IMR-90 (cell line): Measurements from ENCODE around the gene COX14. TPM values are rescaled to one million over a fixed set of nuclear protein-coding genes. Genes with fewer than 3 reads are reported as not detected.

Source experiments
- ATAC-seq: fragments of 200-7000 bp; cut with Tn5 transposase; 2 replicates; pipeline ENCODE4 v1.9.1; 2020; ENCODE audit warnings: low read depth, mild to moderate bottlenecking, moderate library complexity
- BruUV-seq: library from RNA; stranded (reverse); fragments of 400-500 nt; replicated peaks from 2 replicates; lab custom pipeline; 2021; lab: Mats Ljungman, UMichigan
- CTCF ChIA-PET: fragments of 300-600 bp; formaldehyde crosslinking; extraction: SDS; loops from one replicate; lab custom pipeline; 2021; ENCODE audit warnings: antibody characterized with exemption; lab: Yijun Ruan, JAX
- POLR2A ChIA-PET: fragments of 300-600 bp; sonication (Branson Sonifier 250); formaldehyde crosslinking; loops from one replicate; lab custom pipeline; 2022; ENCODE audit warnings: antibody characterized with exemption; ENCODE audit not compliant: unreplicated experiment; lab: Charles Lee
- DNase-seq: peaks from one replicate; pipeline ENCODE4 v3.0.0; 2013
- H2AFZ ChIP-seq: replicated peaks from 2 replicates; pipeline ENCODE3; 2013; ENCODE audit warnings: low read length, mild to moderate bottlenecking; ENCODE audit not compliant: poor library complexity
- H2AK5ac ChIP-seq: 2 replicates; pipeline ENCODE4 v1.6.1; 2013; ENCODE audit warnings: low read depth, low read length, inconsistent platforms
- H2AK9ac ChIP-seq: replicated peaks from 2 replicates; pipeline ENCODE3; 2013; ENCODE audit warnings: mild to moderate bottlenecking, low read depth, low read length, moderate library complexity; ENCODE audit not compliant: poor library complexity
- H2BK120ac ChIP-seq: 2 replicates; pipeline ENCODE4 v1.6.1; 2013; ENCODE audit warnings: low read depth, low read length, inconsistent platforms
- H2BK15ac ChIP-seq: 3 replicates; pipeline ENCODE4 v1.6.1; 2013; ENCODE audit warnings: low read depth, low read length, inconsistent platforms
- H2BK20ac ChIP-seq: 2 replicates; pipeline ENCODE4 v1.6.1; 2013; ENCODE audit warnings: low read depth, mild to moderate bottlenecking, inconsistent platforms, low read length, moderate library complexity
- H2BK5ac ChIP-seq: 2 replicates; pipeline ENCODE4 v1.6.1; 2013; ENCODE audit warnings: mild to moderate bottlenecking, low read depth, low read length, inconsistent platforms; ENCODE audit not compliant: poor library complexity, severe bottlenecking
- H3K14ac ChIP-seq: replicated peaks from 2 replicates; pipeline ENCODE4 v1.6.1; 2013; ENCODE audit warnings: low read depth, low read length, inconsistent platforms
- H3K18ac ChIP-seq: 2 replicates; pipeline ENCODE4 v1.6.1; 2013; ENCODE audit warnings: low read depth, low read length, control low read depth
- H3K23ac ChIP-seq: 2 replicates; pipeline ENCODE4 v1.6.1; 2013; ENCODE audit warnings: low read depth, low read length, inconsistent platforms
- H3K27ac ChIP-seq: 2 replicates; pipeline ENCODE4 v1.5.1; 2013; ENCODE audit warnings: mild to moderate bottlenecking, control low read depth, low read length; ENCODE audit not compliant: insufficient read depth
- H3K27me3 ChIP-seq: 2 replicates; pipeline ENCODE4 v1.6.1; 2013; ENCODE audit warnings: low read length; ENCODE audit not compliant: control insufficient read depth, insufficient read depth
- H3K36me3 ChIP-seq: 2 replicates; pipeline ENCODE4 v1.6.1; 2013; ENCODE audit warnings: low read length, mixed read lengths; ENCODE audit not compliant: control insufficient read depth, insufficient read depth
- H3K4ac ChIP-seq: 2 replicates; pipeline ENCODE4 v1.6.1; 2013; ENCODE audit warnings: low read depth, low read length, inconsistent platforms
- H3K4me1 ChIP-seq: 2 replicates; pipeline ENCODE4 v1.6.1; 2013; ENCODE audit warnings: low read length, mixed read lengths; ENCODE audit not compliant: control insufficient read depth, insufficient read depth
- H3K4me2 ChIP-seq: 2 replicates; pipeline ENCODE4 v1.6.1; 2013; ENCODE audit warnings: low read depth, mild to moderate bottlenecking, control low read depth, low read length, moderate library complexity
- H3K4me3 ChIP-seq: 2 replicates; pipeline ENCODE4 v1.5.1; 2013; ENCODE audit warnings: low read depth, mild to moderate bottlenecking, control low read depth, low read length, moderate library complexity; ENCODE audit not compliant: insufficient read depth
- H3K56ac ChIP-seq: 2 replicates; pipeline ENCODE4 v1.6.1; 2013; ENCODE audit warnings: low read length, inconsistent platforms; ENCODE audit not compliant: insufficient read depth; ENCODE audit errors: extremely low read depth
- H3K79me1 ChIP-seq, 2 experiments: 2 replicates each; pipeline ENCODE4 v1.6.1; 2013; ENCODE audit warnings: low read length in 2 of 2, inconsistent platforms in 1 of 2, low read depth in 1 of 2
- H3K9ac ChIP-seq: 2 replicates; pipeline ENCODE4 v1.6.1; 2013; ENCODE audit warnings: low read depth, low read length, control low read depth
- H3K9me1 ChIP-seq: 2 replicates; pipeline ENCODE4 v1.6.1; 2013; ENCODE audit warnings: low read length, inconsistent platforms; ENCODE audit not compliant: insufficient read depth
- H3K9me3 ChIP-seq: 2 replicates; pipeline ENCODE4 v1.6.1; 2013; ENCODE audit warnings: low read length; ENCODE audit not compliant: control insufficient read depth, insufficient read depth
- H4K20me1 ChIP-seq: 2 replicates; pipeline ENCODE4 v1.6.1; 2013; ENCODE audit warnings: low read length, inconsistent platforms; ENCODE audit not compliant: insufficient read depth
- H4K5ac ChIP-seq: 2 replicates; pipeline ENCODE4 v1.6.1; 2013; ENCODE audit warnings: mild to moderate bottlenecking, low read depth, low read length, control low read depth
- H4K8ac ChIP-seq, 2 experiments: 2 replicates each; pipeline ENCODE4 v1.6.1; 2013; ENCODE audit warnings: low read depth in 2 of 2, low read length in 2 of 2, control low read depth in 1 of 2, inconsistent platforms in 1 of 2
- H4K91ac ChIP-seq: 2 replicates; pipeline ENCODE4 v1.6.1; 2013; ENCODE audit warnings: low read depth, low read length, inconsistent platforms; ENCODE audit not compliant: insufficient read depth
- CEBPB ChIP-seq: IDR thresholded peaks from 2 replicates; pipeline ENCODE4 v1.6.1; 2012; ENCODE audit warnings: low read depth, low read length, improper control_type of control experiment
- CTCF ChIP-seq: conservative IDR thresholded peaks from 2 replicates; pipeline ENCODE4 v1.5.1; 2012; ENCODE audit warnings: mild to moderate bottlenecking, low read depth, low read length, improper control_type of control experiment
- MAZ ChIP-seq: IDR thresholded peaks from 2 replicates; pipeline ENCODE4 v1.6.1; 2012; ENCODE audit warnings: low read depth, mild to moderate bottlenecking, low read length, improper control_type of control experiment, moderate library complexity, borderline replicate concordance
- MXI1 ChIP-seq: IDR thresholded peaks from 2 replicates; pipeline ENCODE4 v1.6.1; 2012; ENCODE audit warnings: low read depth, mild to moderate bottlenecking, low read length, moderate library complexity, borderline replicate concordance
- NFE2L2 ChIP-seq: fragments of 150-350 bp; IDR thresholded peaks from 2 replicates; pipeline ENCODE4 v1.6.1; 2016; ENCODE audit warnings: low read depth, mild to moderate bottlenecking, low read length
- POLR2A ChIP-seq: IDR thresholded peaks from 2 replicates; pipeline ENCODE4 v1.6.1; 2012; ENCODE audit warnings: mild to moderate bottlenecking, low read depth, low read length
- RAD21 ChIP-seq: IDR thresholded peaks from 2 replicates; pipeline ENCODE4 v1.6.1; 2012; ENCODE audit warnings: low read length, improper control_type of control experiment
- RCOR1 ChIP-seq: IDR thresholded peaks from 2 replicates; pipeline ENCODE4 v1.6.1; 2012; ENCODE audit warnings: mild to moderate bottlenecking, low read length, improper control_type of control experiment; ENCODE audit not compliant: insufficient replicate concordance
- SMC3 ChIP-seq: fragments of 150-350 bp; IDR thresholded peaks from 2 replicates; pipeline ENCODE4 v1.6.1; 2016; ENCODE audit warnings: low read depth, mild to moderate bottlenecking, antibody characterized with exemption, low read length, moderate library complexity
- whole genome bisulfite sequencing, 2 experiments: methylation state at CpG; one replicate each; pipeline versions ENCODE4 v1.1.5 to v1.1.7; 2013; ENCODE audit warnings: missing lambda C conversion rate in 2 of 2; ENCODE audit not compliant: insufficient read length in 1 of 2; ENCODE audit errors: extremely low coverage in 2 of 2; 5-methylcytosine and 5-hydroxymethylcytosine counted together
- dilution Hi-C: fragments of 300-500 bp; cut with HindIII; formaldehyde crosslinking; loops from one replicate; pipeline ENCODE4 v1.14.3; 2018; ENCODE audit warnings: low sequenced_read_pairs; ENCODE audit not compliant: unreplicated experiment
- in situ Hi-C: fragments of 300-500 bp; cut with MboI; formaldehyde crosslinking; loops from 3 replicates; pipeline ENCODE4 v1.14.3; 2019; ENCODE audit warnings: low sequenced_read_pairs, inconsistent platforms, mixed read lengths
- intact Hi-C: fragments of 100-400 bp; cut with micrococcal nuclease; formaldehyde crosslinking; loops from 2 replicates; pipeline ENCODE4 v1.10.0; 2022
- polyA plus RNA-seq, 3 experiments: library from polyadenylated mRNA; depleted of rRNA; stranded (reverse); fragments of >200 nt; gene quantifications; 2 replicates each; pipeline ENCODE4 v1.2.3, GENCODE V29; 2012; ENCODE audit warnings: low replicate concordance in 1 of 3
- total RNA-seq: library from RNA; depleted of rRNA; stranded (reverse); fragments of >200 nt; gene quantifications from 2 replicates; pipeline ENCODE4 v1.2.3, GENCODE V29; 2012

The COX14 gene
- total and polyA plus RNA-seq, 2 of the 4 experiments (the other 2 are of a cell fraction): 30.8 to 81.8 TPM

- no peak overlapping the region for H3K4ac ChIP-seq
- H2BK5ac ChIP-seq: no peak overlapping the region
- H3K14ac ChIP-seq: no peak overlapping the region
- no peak overlapping the region for H3K23ac ChIP-seq
- H2BK120ac ChIP-seq: no peak overlapping the region
- no peak overlapping the region for H3K4me2 ChIP-seq
- H4K8ac ChIP-seq: no peak overlapping the region
- no peaks in the 10 kb centered on the region for H3K36me3 ChIP-seq
- H4K20me1 ChIP-seq: no peaks in the 10 kb centered on the region; the same call in 1 of the 2 replicates
- WGBS, 2 experiments: 60% methylated on average over 1 of the region's 10 CpGs; no CpG with 5 or more reads in 1 of the 2 experiments
- H2BK15ac ChIP-seq: no peak overlapping the region
- no peak overlapping the region for H4K5ac ChIP-seq
- no peak overlapping the region for H3K27ac ChIP-seq
- dilution Hi-C loops (no loop called here), in situ Hi-C loops (no loop called here), intact Hi-C loops (no loop called here)
- H3K79me1 ChIP-seq: no peaks in the 10 kb centered on the region
- H2AFZ ChIP-seq: no peak overlapping the region
- no peak overlapping the region for H3K18ac ChIP-seq
- no peak overlapping the region for H2AK5ac ChIP-seq
- no peak overlapping the region for H3K56ac ChIP-seq
- ATAC-seq (no peak), DNase-seq (no peak)
- no peak for TF ChIP-seq RAD21
- no peak for TF ChIP-seq SMC3
- no peak for TF ChIP-seq CTCF
- TF ChIP-seq POLR2A: no peak
- no peak for TF ChIP-seq NFE2L2
- TF ChIP-seq CEBPB: no peak
- TF ChIP-seq RCOR1: no peak
- TF ChIP-seq MAZ: no peak
- no peak for TF ChIP-seq MXI1
- H2AK9ac ChIP-seq: no peak overlapping the region
- no peak overlapping the region for H3K9ac ChIP-seq
- no peak overlapping the region for H2BK20ac ChIP-seq
- H4K91ac ChIP-seq: no peak overlapping the region
- no peaks in the 10 kb centered on the region for H3K9me3 ChIP-seq
- BruUV-seq: no TSS peak
- ChIA-PET CTCF (no interaction called here), POLR2A (no interaction called here)
- H3K4me1 ChIP-seq: peaks cover 3% of the 10 kb centered on the region; the same call in 1 of the 2 replicates
- no peaks in the 10 kb centered on the region for H3K27me3 ChIP-seq
- H3K4me3 ChIP-seq: no peak overlapping the region
- no peaks in the 10 kb centered on the region for H3K9me1 ChIP-seq
These were observed 33.8 kb upstream of the COX14 start for GRCh38 chr12:50078281-50078680.
